HL-60 (cell line): ENCODE measurements around the gene CA4.

Experiments used
- DNase-seq, 2 experiments: peaks; one replicate each; pipeline ENCODE4 v3.0.0-alpha.2; 2010 to 2020; ENCODE audit warnings: low read depth in 1 of 2, low spot score in 1 of 2
- H3K27ac ChIP-seq: fragments of 250-450 bp; sonication (Bioruptor Pico); replicated peaks from 2 replicates; pipeline ENCODE4 v1.5.1; 2020; ENCODE audit warnings: mild to moderate bottlenecking, moderate library complexity
- H3K27me3 ChIP-seq: fragments of 250-450 bp; sonication (Bioruptor Pico); 2 replicates; pipeline ENCODE4 v1.5.1; 2021; ENCODE audit warnings: mild to moderate bottlenecking, moderate library complexity; ENCODE audit not compliant: insufficient read depth, poor library complexity, severe bottlenecking
- H3K4me3 ChIP-seq: replicated peaks from 2 replicates; pipeline ENCODE4 v1.5.1; 2011; ENCODE audit warnings: mild to moderate bottlenecking, control low read depth, low read length; ENCODE audit not compliant: insufficient read depth
- CTCF ChIP-seq: IDR thresholded peaks from one replicate; pipeline ENCODE4 v1.5.1; 2011; ENCODE audit warnings: low read length, control low read depth, inconsistent platforms; ENCODE audit not compliant: insufficient read depth
- GABPA ChIP-seq: IDR thresholded peaks from 2 replicates; pipeline ENCODE4 v1.6.1; 2012; ENCODE audit warnings: low read depth
- POLR2AphosphoS5 ChIP-seq: IDR thresholded peaks from 2 replicates; pipeline ENCODE4 v1.6.1; 2012; ENCODE audit warnings: low read depth
- REST ChIP-seq: IDR thresholded peaks from 2 replicates; pipeline ENCODE4 v1.6.1; 2012; ENCODE audit warnings: low read depth; ENCODE audit not compliant: insufficient replicate concordance
- SPI1 ChIP-seq: IDR thresholded peaks from 2 replicates; pipeline ENCODE4 v1.6.1; 2012; ENCODE audit warnings: low read depth, mild to moderate bottlenecking, borderline replicate concordance

The CA4 gene

GRCh38 chr17:60157487-60158040, 7.8 kb downstream of the CA4 start:
- Histone ChIP-seq H3K27me3 (no peaks in the 10 kb centered on the region), H3K27ac (no peak overlapping the region), H3K4me3 (no peak overlapping the region)
- no peak for DNase-seq
- TF ChIP-seq SPI1 (no peak), CTCF (no peak), GABPA (no peak), REST (no peak), POLR2AphosphoS5 (no peak)

- TF ChIP-seq REST (no peak), CTCF (no peak), POLR2AphosphoS5 (no peak), GABPA (no peak), SPI1 (no peak)
Measured at GRCh38 chr17:60158751-60159478, 9.1 kb downstream of the CA4 start.

GRCh38 chr17:60159479-60159866, 9.7 kb downstream of the CA4 start:
- no peak overlapping the region for H3K27ac ChIP-seq
- TF ChIP-seq REST (no peak), POLR2AphosphoS5 (no peak), CTCF (no peak), GABPA (no peak), SPI1 (no peak)
- H3K4me3 ChIP-seq: no peak overlapping the region
- no peaks in the 10 kb centered on the region for H3K27me3 ChIP-seq
- DNase-seq: no peak

More at GRCh38 chr17:60158751-60159478, 9.1 kb downstream of the CA4 start:
- Histone ChIP-seq H3K27me3 (no peaks in the 10 kb centered on the region), H3K27ac (no peak overlapping the region), H3K4me3 (no peak overlapping the region)
- DNase-seq: no peak
